ENCODE measurements around the gene LNX1.

LNX1 gene

DNA sequence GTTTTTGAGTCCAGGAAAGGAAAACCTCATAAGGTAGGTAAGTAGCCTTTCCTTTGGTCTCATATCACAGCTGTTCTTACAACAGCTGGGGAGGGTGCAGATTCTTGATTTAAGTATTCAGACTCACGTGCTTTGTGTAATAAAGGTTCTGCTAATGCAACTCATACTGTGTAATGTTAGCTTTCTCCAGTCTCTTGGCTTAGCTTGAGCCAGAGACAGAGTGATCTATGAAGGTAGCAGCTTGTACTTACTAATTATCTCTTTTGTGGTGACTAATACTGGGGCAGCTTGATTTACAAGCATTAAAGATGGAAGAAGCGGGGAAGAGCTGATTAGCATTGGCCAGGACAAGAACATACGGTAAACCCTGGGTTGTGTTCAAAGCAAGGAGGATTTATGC lies 80.3 kb downstream of the LNX1 start:
- Histone ChIP-seq H3K27me3 (ENCODE audit: control insufficient read depth, insufficient read depth, low read length) (no peaks in the 10 kb centered on the region), H3K9ac (ENCODE audit: low read length) (no peak overlapping the region), H3K4me3 (ENCODE audit: low read depth, low read length) (no peak overlapping the region), H3K9me3 (ENCODE audit: control insufficient read depth, insufficient read depth, low read depth, low read length) (no peaks in the 10 kb centered on the region), H3K27ac (ENCODE audit: low read depth, low read length) (no peak overlapping the region), H3K4me1 (ENCODE audit: control insufficient read depth, insufficient read depth, low read length) (no peaks in the 10 kb centered on the region), H3K36me3 (ENCODE audit: control insufficient read depth, insufficient read depth, low read length) (no peaks in the 10 kb centered on the region)

DNA sequence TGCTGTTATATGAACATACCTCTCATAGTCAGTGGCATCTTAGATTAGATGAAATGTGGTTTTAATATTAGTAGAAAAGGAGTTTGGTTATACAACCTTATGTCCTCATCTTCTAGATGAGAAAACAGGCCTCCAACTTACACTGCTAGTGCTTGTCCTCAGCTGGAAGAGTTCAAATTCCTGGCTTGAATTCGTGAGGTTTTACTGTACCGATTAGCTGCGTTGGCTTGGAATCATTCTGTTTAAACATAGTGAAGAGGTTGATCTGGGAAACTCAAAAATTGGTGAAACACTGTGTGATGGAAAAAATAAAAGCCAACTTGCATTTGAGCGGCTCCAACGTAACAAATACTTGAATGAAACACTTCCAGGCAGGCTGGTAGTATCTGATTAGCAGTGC lies 81.0 kb downstream of the LNX1 start:
- H3K36me3 ChIP-seq (ENCODE audit: control insufficient read depth, insufficient read depth, low read length), result no peaks in the 10 kb centered on the region

DNA sequence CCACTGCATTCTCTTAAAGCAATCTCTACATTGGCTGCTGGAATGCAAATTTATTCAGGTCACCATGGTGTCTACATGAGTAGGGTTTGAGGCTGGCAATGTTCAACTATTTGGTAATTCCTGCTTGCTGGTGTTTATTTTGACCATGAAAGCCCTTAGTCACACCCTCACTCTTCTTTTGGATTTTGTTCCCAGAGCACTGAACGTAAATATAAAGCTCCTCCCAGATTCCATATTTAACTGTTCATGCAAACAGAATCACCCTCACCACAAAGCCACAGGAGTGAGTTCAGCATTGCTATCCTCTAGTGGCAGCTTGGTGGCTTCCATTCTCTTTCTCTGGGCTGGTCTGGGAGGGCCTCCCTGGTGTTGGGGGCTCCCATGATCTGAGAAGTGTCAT lies 82.8 kb downstream of the LNX1 start:
- H3K27ac ChIP-seq (ENCODE audit: low read depth, low read length), result no peak overlapping the region
- no peaks in the 10 kb centered on the region for H3K27me3 ChIP-seq (ENCODE audit: control insufficient read depth, insufficient read depth, low read length)
- H3K9me3 ChIP-seq (ENCODE audit: control insufficient read depth, insufficient read depth, low read depth, low read length), result no peaks in the 10 kb centered on the region
- no peak overlapping the region for H3K4me3 ChIP-seq (ENCODE audit: low read depth, low read length)
- no peaks in the 10 kb centered on the region for H3K4me1 ChIP-seq (ENCODE audit: control insufficient read depth, insufficient read depth, low read length)
- no peaks in the 10 kb centered on the region for H3K36me3 ChIP-seq (ENCODE audit: control insufficient read depth, insufficient read depth, low read length)
- H3K9ac ChIP-seq (ENCODE audit: low read length), result no peak overlapping the region

More for the DNA sequence above, 81.0 kb downstream of the LNX1 start:
- no peak overlapping the region for H3K4me3 ChIP-seq (ENCODE audit: low read depth, low read length)
- no peaks in the 10 kb centered on the region for H3K4me1 ChIP-seq (ENCODE audit: control insufficient read depth, insufficient read depth, low read length)
- H3K27me3 ChIP-seq (ENCODE audit: control insufficient read depth, insufficient read depth, low read length), result no peaks in the 10 kb centered on the region
- no peak overlapping the region for H3K9ac ChIP-seq (ENCODE audit: low read length)
- H3K27ac ChIP-seq (ENCODE audit: low read depth, low read length), result no peak overlapping the region
- no peaks in the 10 kb centered on the region for H3K9me3 ChIP-seq (ENCODE audit: control insufficient read depth, insufficient read depth, low read depth, low read length)

DNA sequence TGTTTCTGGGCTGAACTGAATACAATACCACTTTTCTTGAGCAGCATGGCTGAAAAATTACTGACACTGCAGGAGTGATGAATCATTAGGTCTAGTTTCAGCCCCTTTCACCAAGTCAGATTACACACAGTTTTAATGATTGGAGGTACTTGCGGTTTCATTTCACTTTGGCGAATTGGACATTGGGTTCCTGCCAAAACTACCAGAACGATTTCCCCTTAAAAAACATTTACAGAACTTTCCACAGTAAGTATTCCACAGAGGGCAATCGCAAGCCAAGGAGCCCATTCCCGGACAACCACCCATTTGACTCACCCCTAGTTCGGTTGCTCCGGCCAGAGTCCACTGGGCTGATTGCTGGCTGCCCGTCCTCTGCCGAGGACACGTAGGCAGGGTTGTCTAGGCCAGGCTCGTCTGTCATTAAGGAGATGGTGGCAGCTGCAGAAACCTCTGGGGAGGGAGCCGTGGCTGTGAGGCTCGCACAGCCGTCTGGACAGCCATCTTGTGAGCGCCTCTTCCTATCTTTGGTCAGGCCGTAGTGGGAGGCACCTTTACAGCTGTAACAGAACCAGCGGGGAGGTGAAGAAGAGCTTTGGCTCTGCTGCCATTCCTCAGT lies 83.5 kb downstream of the LNX1 start:
- Histone ChIP-seq H3K9ac (ENCODE audit: low read length) (no peak overlapping the region), H3K27me3 (ENCODE audit: control insufficient read depth, insufficient read depth, low read length) (no peaks in the 10 kb centered on the region), H3K9me3 (ENCODE audit: control insufficient read depth, insufficient read depth, low read depth, low read length) (no peaks in the 10 kb centered on the region), H3K27ac (ENCODE audit: low read depth, low read length) (no peak overlapping the region), H3K36me3 (ENCODE audit: control insufficient read depth, insufficient read depth, low read length) (no peaks in the 10 kb centered on the region), H3K4me3 (ENCODE audit: low read depth, low read length) (no peak overlapping the region), H3K4me1 (ENCODE audit: control insufficient read depth, insufficient read depth, low read length) (no peaks in the 10 kb centered on the region)

DNA sequence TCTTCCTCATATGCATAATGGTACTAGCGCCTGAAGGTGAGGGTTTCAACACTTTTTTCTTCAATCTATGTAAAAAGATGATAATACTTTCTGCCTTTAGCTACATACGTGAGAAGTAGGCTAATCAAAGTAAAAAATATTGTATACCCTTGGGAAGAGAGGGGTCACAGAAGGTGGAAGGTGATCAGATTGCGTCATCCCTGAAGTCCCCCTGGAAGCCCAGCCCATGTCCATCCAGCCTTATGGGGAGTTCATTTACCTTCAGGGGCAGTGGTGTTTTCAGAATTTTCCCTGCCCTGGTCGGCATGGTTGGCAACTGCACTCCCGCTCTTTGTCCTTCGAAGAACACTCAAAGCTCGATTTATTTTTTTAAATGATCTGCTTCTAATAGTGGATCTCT lies 84.2 kb downstream of the LNX1 start:
- Histone ChIP-seq H3K36me3 (ENCODE audit: control insufficient read depth, insufficient read depth, low read length) (no peaks in the 10 kb centered on the region), H3K27ac (ENCODE audit: low read depth, low read length) (no peak overlapping the region), H3K9ac (ENCODE audit: low read length) (no peak overlapping the region), H3K4me1 (ENCODE audit: control insufficient read depth, insufficient read depth, low read length) (no peaks in the 10 kb centered on the region), H3K4me3 (ENCODE audit: low read depth, low read length) (no peak overlapping the region), H3K27me3 (ENCODE audit: control insufficient read depth, insufficient read depth, low read length) (no peaks in the 10 kb centered on the region), H3K9me3 (ENCODE audit: control insufficient read depth, insufficient read depth, low read depth, low read length) (no peaks in the 10 kb centered on the region)

DNA sequence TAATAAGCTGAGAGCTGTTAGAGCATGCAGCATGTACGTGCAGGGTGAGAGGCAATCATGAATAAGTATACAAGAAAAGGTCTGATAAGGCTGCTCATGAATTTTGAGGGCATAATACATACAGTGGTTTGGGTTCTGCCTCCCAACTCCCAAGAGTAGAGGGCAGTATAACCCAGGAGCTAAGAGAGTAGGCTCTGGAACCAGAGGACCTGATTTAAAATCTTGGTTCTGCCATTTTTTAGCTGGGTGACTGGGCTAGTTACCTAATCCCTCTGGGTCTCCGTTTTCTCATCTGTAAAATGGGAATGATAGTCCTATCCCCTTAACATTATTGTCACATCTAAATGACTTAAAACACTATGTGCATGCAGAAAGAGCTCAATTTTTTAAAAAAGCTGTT lies 85.3 kb downstream of the LNX1 start:
- H3K9me3 ChIP-seq (ENCODE audit: control insufficient read depth, insufficient read depth, low read depth, low read length), result no peaks in the 10 kb centered on the region
- no peaks in the 10 kb centered on the region for H3K36me3 ChIP-seq (ENCODE audit: control insufficient read depth, insufficient read depth, low read length)
- H3K4me3 ChIP-seq (ENCODE audit: low read depth, low read length), result no peak overlapping the region
- H3K9ac ChIP-seq (ENCODE audit: low read length), result no peak overlapping the region
- no peaks in the 10 kb centered on the region for H3K27me3 ChIP-seq (ENCODE audit: control insufficient read depth, insufficient read depth, low read length)
- no peaks in the 10 kb centered on the region for H3K4me1 ChIP-seq (ENCODE audit: control insufficient read depth, insufficient read depth, low read length)
- no peak overlapping the region for H3K27ac ChIP-seq (ENCODE audit: low read depth, low read length)

DNA sequence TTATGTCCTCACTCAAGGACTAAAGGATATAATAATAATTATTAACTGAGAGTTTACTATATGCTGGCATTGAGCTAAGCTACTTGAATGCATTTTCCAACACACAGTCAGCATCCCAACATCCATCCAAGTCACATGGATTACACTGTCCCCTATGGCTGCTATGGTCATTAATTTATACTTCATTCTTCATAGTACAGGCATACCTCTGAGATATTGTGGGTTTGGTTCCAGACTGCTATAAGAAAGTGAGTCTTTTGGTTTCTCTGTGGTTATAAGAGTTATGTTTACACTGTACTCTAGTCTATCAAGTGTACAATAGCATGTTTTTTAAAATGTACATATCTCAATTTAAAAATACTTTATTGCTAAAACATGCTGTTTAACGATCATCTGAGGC lies 89.2 kb downstream of the LNX1 start:
- no peak overlapping the region for H3K9ac ChIP-seq (ENCODE audit: low read length)
- no peaks in the 10 kb centered on the region for H3K9me3 ChIP-seq (ENCODE audit: control insufficient read depth, insufficient read depth, low read depth, low read length)
- no peaks in the 10 kb centered on the region for H3K36me3 ChIP-seq (ENCODE audit: control insufficient read depth, insufficient read depth, low read length)

DNA sequence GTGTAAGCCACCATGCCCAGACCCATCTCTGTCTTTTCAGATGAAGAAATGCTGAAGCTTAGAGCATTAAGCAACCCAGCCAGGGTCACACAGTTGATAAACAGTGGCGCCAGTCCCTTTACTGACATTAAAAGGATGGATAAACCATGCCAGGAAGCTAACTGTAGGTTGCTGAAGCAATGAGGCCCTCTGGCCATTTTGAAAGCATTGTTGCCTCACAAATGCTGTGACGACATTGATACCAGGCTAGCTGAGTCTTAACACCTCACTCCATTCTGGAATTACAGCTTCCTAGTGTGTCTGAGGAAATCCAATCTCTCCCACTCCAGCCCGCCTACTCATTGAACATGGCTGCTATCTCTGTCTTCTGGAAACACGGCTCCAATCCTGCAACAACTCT lies 89.7 kb downstream of the LNX1 start:
- H3K9ac ChIP-seq (ENCODE audit: low read length), result no peak overlapping the region
- H3K4me1 ChIP-seq (ENCODE audit: control insufficient read depth, insufficient read depth, low read length), result peaks cover 7% of the 10 kb centered on the region; the same call in 1 of the 2 replicates
- no peaks in the 10 kb centered on the region for H3K36me3 ChIP-seq (ENCODE audit: control insufficient read depth, insufficient read depth, low read length)
- H3K27ac ChIP-seq (ENCODE audit: low read depth, low read length), result no peak overlapping the region
- H3K27me3 ChIP-seq (ENCODE audit: control insufficient read depth, insufficient read depth, low read length), result no peaks in the 10 kb centered on the region
- H3K4me3 ChIP-seq (ENCODE audit: low read depth, low read length), result no peak overlapping the region
- no peaks in the 10 kb centered on the region for H3K9me3 ChIP-seq (ENCODE audit: control insufficient read depth, insufficient read depth, low read depth, low read length)

More for the DNA sequence above, 89.2 kb downstream of the LNX1 start:
- no peak overlapping the region for H3K4me3 ChIP-seq (ENCODE audit: low read depth, low read length)
- H3K27ac ChIP-seq (ENCODE audit: low read depth, low read length), result no peak overlapping the region
- H3K4me1 ChIP-seq (ENCODE audit: control insufficient read depth, insufficient read depth, low read length), result peaks cover 7% of the 10 kb centered on the region; the same call in 1 of the 2 replicates
- H3K27me3 ChIP-seq (ENCODE audit: control insufficient read depth, insufficient read depth, low read length), result no peaks in the 10 kb centered on the region

DNA sequence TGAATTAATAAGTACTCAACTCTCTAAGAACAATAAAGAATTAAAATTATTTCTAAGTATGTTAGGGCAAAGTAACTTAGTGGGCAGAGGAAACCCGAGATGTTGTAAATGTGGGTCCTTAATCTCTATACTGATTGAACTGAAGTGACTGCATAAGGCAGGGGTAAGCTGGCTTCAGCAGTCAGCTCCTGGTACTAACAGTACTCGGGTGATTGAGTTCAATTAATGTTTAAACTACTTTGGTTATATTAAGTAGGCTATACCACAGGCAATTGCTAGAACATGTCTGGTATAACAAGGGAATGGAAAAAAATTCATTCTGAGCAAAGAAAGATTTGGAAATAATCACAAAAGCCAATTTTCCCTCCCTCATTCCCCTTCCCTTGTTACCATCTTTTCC lies 90.7 kb downstream of the LNX1 start:
- H3K27ac ChIP-seq (ENCODE audit: low read depth, low read length), result no peak overlapping the region
- H3K9ac ChIP-seq (ENCODE audit: low read length), result no peak overlapping the region
- H3K9me3 ChIP-seq (ENCODE audit: control insufficient read depth, insufficient read depth, low read depth, low read length), result no peaks in the 10 kb centered on the region
- H3K27me3 ChIP-seq (ENCODE audit: control insufficient read depth, insufficient read depth, low read length), result no peaks in the 10 kb centered on the region
- no peak overlapping the region for H3K4me3 ChIP-seq (ENCODE audit: low read depth, low read length)
- H3K4me1 ChIP-seq (ENCODE audit: control insufficient read depth, insufficient read depth, low read length), result peaks cover 7% of the 10 kb centered on the region; the same call in 1 of the 2 replicates
- no peaks in the 10 kb centered on the region for H3K36me3 ChIP-seq (ENCODE audit: control insufficient read depth, insufficient read depth, low read length)

DNA sequence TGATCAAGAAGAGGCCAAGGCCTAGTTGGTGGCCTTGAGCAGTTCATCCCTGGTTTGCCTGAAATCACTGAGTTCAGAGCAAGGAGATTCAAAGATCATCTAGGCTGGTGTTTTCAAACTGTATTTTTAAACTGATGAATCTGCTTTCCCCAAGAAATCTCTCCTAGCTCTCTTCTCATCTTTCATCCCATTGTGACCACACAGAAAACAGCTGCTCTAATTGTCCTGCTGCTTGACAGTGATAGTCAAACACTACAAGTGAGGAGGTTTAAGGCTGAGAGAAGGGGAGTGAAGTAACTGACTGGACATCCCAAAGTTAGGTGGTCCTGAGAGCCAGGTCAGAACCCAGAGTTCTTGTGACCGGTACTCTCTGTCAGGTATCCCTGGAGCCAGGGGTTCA lies 91.5 kb downstream of the LNX1 start:
- H3K4me3 ChIP-seq (ENCODE audit: low read depth, low read length), result no peak overlapping the region
- H3K27me3 ChIP-seq (ENCODE audit: control insufficient read depth, insufficient read depth, low read length), result no peaks in the 10 kb centered on the region
- peaks cover 7% of the 10 kb centered on the region; the same call in 1 of the 2 replicates for H3K4me1 ChIP-seq (ENCODE audit: control insufficient read depth, insufficient read depth, low read length)
- no peak overlapping the region for H3K27ac ChIP-seq (ENCODE audit: low read depth, low read length)
- H3K9me3 ChIP-seq (ENCODE audit: control insufficient read depth, insufficient read depth, low read depth, low read length), result no peaks in the 10 kb centered on the region
- H3K9ac ChIP-seq (ENCODE audit: low read length), result no peak overlapping the region
- no peaks in the 10 kb centered on the region for H3K36me3 ChIP-seq (ENCODE audit: control insufficient read depth, insufficient read depth, low read length)

DNA sequence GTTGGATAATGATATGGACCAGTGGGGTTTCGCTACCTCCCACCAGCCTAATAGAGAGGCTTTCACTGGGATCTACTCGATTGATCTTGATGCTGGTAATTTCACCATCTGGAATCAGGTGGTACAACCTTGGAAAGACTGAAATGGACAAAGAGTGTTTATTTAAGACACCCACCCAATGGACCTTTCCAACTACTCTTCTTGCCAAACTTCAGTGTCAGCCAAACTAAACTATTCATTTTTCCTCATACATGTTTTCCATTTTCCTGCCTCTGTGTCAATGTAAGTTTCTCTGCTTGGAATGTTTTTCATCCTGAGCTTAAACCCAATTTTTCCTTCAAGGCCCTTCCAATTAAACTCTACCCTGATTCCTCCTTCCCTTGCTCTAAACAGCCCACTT lies 92.6 kb downstream of the LNX1 start:
- H3K36me3 ChIP-seq (ENCODE audit: control insufficient read depth, insufficient read depth, low read length), result no peaks in the 10 kb centered on the region
- no peak overlapping the region for H3K9ac ChIP-seq (ENCODE audit: low read length)

More for the DNA sequence above, 92.6 kb downstream of the LNX1 start:
- H3K27ac ChIP-seq (ENCODE audit: low read depth, low read length), result no peak overlapping the region
- H3K9me3 ChIP-seq (ENCODE audit: control insufficient read depth, insufficient read depth, low read depth, low read length), result no peaks in the 10 kb centered on the region
- H3K4me3 ChIP-seq (ENCODE audit: low read depth, low read length), result no peak overlapping the region
- peaks cover 7% of the 10 kb centered on the region; the same call in 1 of the 2 replicates for H3K4me1 ChIP-seq (ENCODE audit: control insufficient read depth, insufficient read depth, low read length)
- H3K27me3 ChIP-seq (ENCODE audit: control insufficient read depth, insufficient read depth, low read length), result no peaks in the 10 kb centered on the region
